ENCODE results near the gene ARL8A.

ARL8A gene

GRCh38 chr1:202165942-202166843, 21.7 kb upstream of the ARL8A start:
- TF ChIP-seq GATA1 (IDR thresholded peaks at IDR 0.05; ENCODE audit: low read depth, low read length) (no peak), POLR2A (IDR thresholded peaks at IDR 0.05; ENCODE audit: low read length) (no peak)

GRCh38 chr1:202165267-202165941, 20.9 kb upstream of the ARL8A start:
- TF ChIP-seq POLR2A (IDR thresholded peaks at IDR 0.05; ENCODE audit: low read length) (no peak), GATA1 (IDR thresholded peaks at IDR 0.05; ENCODE audit: low read depth, low read length) (no peak)
- no peak for DNase-seq

More at GRCh38 chr1:202165942-202166843, 21.7 kb upstream of the ARL8A start:
- peak; percentile 23 to 37 for DNase-seq

GRCh38 chr1:202164271-202165037, 19.9 kb upstream of the ARL8A start:
- TF ChIP-seq GATA1 (IDR thresholded peaks at IDR 0.05; ENCODE audit: low read depth, low read length) = no peak
- no peak for TF ChIP-seq POLR2A (IDR thresholded peaks at IDR 0.05; ENCODE audit: low read length)
- DNase-seq = peak in 1 of 2 experiments; percentile 11

- no peak for DNase-seq
- TF ChIP-seq POLR2A (IDR thresholded peaks at IDR 0.05; ENCODE audit: low read length) = no peak
- no peak for TF ChIP-seq GATA1 (IDR thresholded peaks at IDR 0.05; ENCODE audit: low read depth, low read length)
These were observed 19.0 kb upstream of the ARL8A start for GRCh38 chr1:202163281-202164270.

GRCh38 chr1:202162418-202163280, 18.1 kb upstream of the ARL8A start:
- TF ChIP-seq POLR2A (IDR thresholded peaks at IDR 0.05; ENCODE audit: low read length) (no peak), GATA1 (IDR thresholded peaks at IDR 0.05; ENCODE audit: low read depth, low read length) (no peak)
- DNase-seq = peak; percentile 18 to 27

GRCh38 chr1:202162047-202162417, 17.5 kb upstream of the ARL8A start:
- peak; percentile 39 to 46 for DNase-seq
- TF ChIP-seq GATA1 (IDR thresholded peaks at IDR 0.05; ENCODE audit: low read depth, low read length) = no peak
- no peak for TF ChIP-seq POLR2A (IDR thresholded peaks at IDR 0.05; ENCODE audit: low read length)

GRCh38 chr1:202161151-202162046, 16.9 kb upstream of the ARL8A start:
- DNase-seq = peak; percentile 63 to 66
- TF ChIP-seq POLR2A (IDR thresholded peaks at IDR 0.05; ENCODE audit: low read length) (no peak), GATA1 (IDR thresholded peaks at IDR 0.05; ENCODE audit: low read depth, low read length) (no peak)

GRCh38 chr1:202160377-202160940, 15.9 kb upstream of the ARL8A start, which contains the start of gene PTPN7:
Gene PTPN7 (minus strand): TSS chr1:202160602. CDS start chr1:202159402, 1,200 bp downstream.
- DNase-seq = peak; percentile 73 to 76
- no peak for TF ChIP-seq GATA1 (IDR thresholded peaks at IDR 0.05; ENCODE audit: low read depth, low read length)
- TF ChIP-seq POLR2A (IDR thresholded peaks at IDR 0.05; ENCODE audit: low read length) = peak; percentile 82

GRCh38 chr1:202159534-202160371, 15.2 kb upstream of the ARL8A start:
- TF ChIP-seq GATA1 (IDR thresholded peaks at IDR 0.05; ENCODE audit: low read depth, low read length) = no peak
- TF ChIP-seq POLR2A (IDR thresholded peaks at IDR 0.05; ENCODE audit: low read length) = peak; percentile 83

More at GRCh38 chr1:202159534-202160371, 15.2 kb upstream of the ARL8A start:
- peak; percentile 76 to 79 for DNase-seq

Measured in erythroblast (primary cell).